WTC11 (cell line): ENCODE data around the gene ZNF773. TPM values are rescaled to one million over a fixed set of nuclear protein-coding genes. Genes with fewer than 3 reads are reported as not detected.

ENCODE experiments used
- ATAC-seq: fragments of 200-7000 bp; cut with Tn5 transposase; 2 replicates; pipeline ENCODE4 v1.10.0; 2021; ENCODE audit warnings: mild to moderate bottlenecking, moderate library complexity
- CTCF ChIA-PET: fragments of 300-600 bp; sonication (Branson Sonifier 250); formaldehyde crosslinking; loops from one replicate; lab custom pipeline; 2021; ENCODE audit warnings: antibody characterized with exemption; lab: Charles Lee
- POLR2A ChIA-PET: fragments of 350-600 bp; sonication (Branson Sonifier 250); formaldehyde crosslinking; loops from one replicate; lab custom pipeline; 2021; ENCODE audit warnings: antibody characterized with exemption; lab: Charles Lee
- DNase-seq: peaks from one replicate; pipeline ENCODE4 v3.0.0; 2021; ENCODE audit warnings: low spot score
- H3K27ac Mint-ChIP-seq: 2 replicates; pipeline ENCODE4 v1.8.0; 2021; ENCODE audit warnings: mixed read lengths
- H3K27me3 Mint-ChIP-seq: 2 replicates; pipeline ENCODE4 v1.8.0; 2021; ENCODE audit warnings: low read depth, mild to moderate bottlenecking, moderate library complexity, mixed read lengths
- H3K36me3 Mint-ChIP-seq: 2 replicates; pipeline ENCODE4 v1.8.0; 2021; ENCODE audit warnings: mixed read lengths
- H3K4me1 Mint-ChIP-seq: 2 replicates; pipeline ENCODE4 v1.8.0; 2022; ENCODE audit warnings: mixed read lengths
- H3K4me3 Mint-ChIP-seq: 2 replicates; pipeline ENCODE4 v1.8.0; 2021; ENCODE audit warnings: mild to moderate bottlenecking, moderate library complexity, mixed read lengths
- H3K9me3 Mint-ChIP-seq: 2 replicates; pipeline ENCODE4 v1.8.0; 2021; ENCODE audit warnings: mixed read lengths
- AR ChIP-seq: fragments of 250-450 bp; sonication (Bioruptor Pico); IDR thresholded peaks from 2 replicates; pipeline ENCODE4 v1.9.0; 2021; ENCODE audit warnings: mild to moderate bottlenecking
- CTCF ChIP-seq: fragments of 200-600 bp; IDR thresholded peaks from 2 replicates; pipeline ENCODE4 v1.8.0; 2022; ENCODE audit warnings: antibody characterized with exemption
- ELF4 ChIP-seq: sonication (generic); formaldehyde crosslinking; IDR thresholded peaks from 2 replicates; pipeline ENCODE4 v1.8.1; 2022; ENCODE audit warnings: low read depth, mild to moderate bottlenecking, moderate library complexity, missing genetic modification reagents
- FOXJ3 ChIP-seq: sonication (generic); formaldehyde crosslinking; IDR thresholded peaks from 2 replicates; pipeline ENCODE4 v1.9.0; 2021; ENCODE audit warnings: missing genetic modification reagents, mild to moderate bottlenecking, borderline replicate concordance
- FOXK1 ChIP-seq: sonication (generic); formaldehyde crosslinking; IDR thresholded peaks from 2 replicates; pipeline ENCODE4 v1.8.0; 2022; ENCODE audit warnings: mild to moderate bottlenecking, moderate library complexity, missing genetic modification reagents
- GRHL2 ChIP-seq: fragments of 250-450 bp; sonication (Bioruptor Pico); IDR thresholded peaks from 2 replicates; pipeline ENCODE4 v1.8.0; 2022; ENCODE audit warnings: mild to moderate bottlenecking, moderate library complexity; ENCODE audit not compliant: insufficient replicate concordance, severe bottlenecking
- HMGA2 ChIP-seq: fragments of 250-450 bp; sonication (Bioruptor Pico); IDR thresholded peaks from 2 replicates; pipeline ENCODE4 v1.4.0; 2021; ENCODE audit warnings: mild to moderate bottlenecking, moderate library complexity
- NFE2L1 ChIP-seq: sonication (generic); formaldehyde crosslinking; IDR thresholded peaks from 2 replicates; pipeline ENCODE4 v1.8.1; 2023; ENCODE audit warnings: missing genetic modification reagents
- NR2C2 ChIP-seq: sonication (generic); formaldehyde crosslinking; IDR thresholded peaks from 2 replicates; pipeline ENCODE4 v1.8.0; 2022; ENCODE audit warnings: mild to moderate bottlenecking, missing genetic modification reagents
- RELA ChIP-seq: sonication (generic); formaldehyde crosslinking; IDR thresholded peaks from 2 replicates; pipeline ENCODE4 v1.8.1; 2022; ENCODE audit warnings: missing genetic modification reagents, mild to moderate bottlenecking, borderline replicate concordance
- SMAD4 ChIP-seq: sonication (generic); formaldehyde crosslinking; IDR thresholded peaks from 2 replicates; pipeline ENCODE4 v1.8.0; 2022; ENCODE audit warnings: mild to moderate bottlenecking, missing genetic modification reagents
- ZNF219 ChIP-seq: sonication (generic); formaldehyde crosslinking; IDR thresholded peaks from 2 replicates; pipeline ENCODE4 v1.8.0; 2023; ENCODE audit warnings: missing genetic modification reagents, mild to moderate bottlenecking, borderline replicate concordance
- ZNF281 ChIP-seq: sonication (generic); formaldehyde crosslinking; IDR thresholded peaks from 2 replicates; pipeline ENCODE4 v1.8.0; 2023; ENCODE audit warnings: mild to moderate bottlenecking, missing genetic modification reagents
- ZNF425 ChIP-seq: fragments of 250-450 bp; sonication (Bioruptor Pico); conservative IDR thresholded peaks from 2 replicates; pipeline ENCODE4 v1.9.0; 2021; ENCODE audit warnings: mild to moderate bottlenecking
- total RNA-seq: library from RNA; stranded (reverse); gene quantifications from 3 replicates; pipeline ENCODE4 v1.2.3, GENCODE V29; 2021
- TF ChIP-seq, protein P1 (sequence below): sonication (generic); formaldehyde crosslinking; IDR thresholded peaks from 2 replicates; pipeline ENCODE4 v1.8.0; 2023; ENCODE audit warnings: missing genetic modification reagents
- TF ChIP-seq, protein P2 (sequence below): fragments of 250-450 bp; sonication (Bioruptor Pico); IDR thresholded peaks from 2 replicates; pipeline ENCODE4 v1.9.0; 2021; ENCODE audit warnings: moderate library complexity, mild to moderate bottlenecking, inconsistent platforms, borderline replicate concordance

The ZNF773 gene
- total RNA-seq, 1 experiment from 2014 or later, result 8.6 TPM

GRCh38 chr19:57452307-57452706 lies 47.4 kb upstream of the ZNF773 start (continued):
- TF ChIP-seq GRHL2 (CRISPR knock-in tag) (no peak), AR (CRISPR knock-in tag) (no peak), RELA (CRISPR knock-in tag) (no peak), SMAD4 (CRISPR knock-in tag) (no peak), NR2C2 (no peak), FOXK1 (CRISPR knock-in tag) (no peak), NFE2L1 (no peak)
- TF ChIP-seq, protein P1, sequence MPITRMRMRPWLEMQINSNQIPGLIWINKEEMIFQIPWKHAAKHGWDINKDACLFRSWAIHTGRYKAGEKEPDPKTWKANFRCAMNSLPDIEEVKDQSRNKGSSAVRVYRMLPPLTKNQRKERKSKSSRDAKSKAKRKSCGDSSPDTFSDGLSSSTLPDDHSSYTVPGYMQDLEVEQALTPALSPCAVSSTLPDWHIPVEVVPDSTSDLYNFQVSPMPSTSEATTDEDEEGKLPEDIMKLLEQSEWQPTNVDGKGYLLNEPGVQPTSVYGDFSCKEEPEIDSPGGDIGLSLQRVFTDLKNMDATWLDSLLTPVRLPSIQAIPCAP (CRISPR knock-in tag), result no peak
- TF ChIP-seq, protein P2, sequence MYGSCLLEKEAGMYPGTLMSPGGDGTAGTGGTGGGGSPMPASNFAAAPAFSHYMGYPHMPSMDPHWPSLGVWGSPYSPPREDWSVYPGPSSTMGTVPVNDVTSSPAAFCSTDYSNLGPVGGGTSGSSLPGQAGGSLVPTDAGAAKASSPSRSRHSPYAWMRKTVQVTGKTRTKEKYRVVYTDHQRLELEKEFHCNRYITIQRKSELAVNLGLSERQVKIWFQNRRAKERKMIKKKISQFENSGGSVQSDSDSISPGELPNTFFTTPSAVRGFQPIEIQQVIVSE (CRISPR knock-in tag), result no peak

DNA sequence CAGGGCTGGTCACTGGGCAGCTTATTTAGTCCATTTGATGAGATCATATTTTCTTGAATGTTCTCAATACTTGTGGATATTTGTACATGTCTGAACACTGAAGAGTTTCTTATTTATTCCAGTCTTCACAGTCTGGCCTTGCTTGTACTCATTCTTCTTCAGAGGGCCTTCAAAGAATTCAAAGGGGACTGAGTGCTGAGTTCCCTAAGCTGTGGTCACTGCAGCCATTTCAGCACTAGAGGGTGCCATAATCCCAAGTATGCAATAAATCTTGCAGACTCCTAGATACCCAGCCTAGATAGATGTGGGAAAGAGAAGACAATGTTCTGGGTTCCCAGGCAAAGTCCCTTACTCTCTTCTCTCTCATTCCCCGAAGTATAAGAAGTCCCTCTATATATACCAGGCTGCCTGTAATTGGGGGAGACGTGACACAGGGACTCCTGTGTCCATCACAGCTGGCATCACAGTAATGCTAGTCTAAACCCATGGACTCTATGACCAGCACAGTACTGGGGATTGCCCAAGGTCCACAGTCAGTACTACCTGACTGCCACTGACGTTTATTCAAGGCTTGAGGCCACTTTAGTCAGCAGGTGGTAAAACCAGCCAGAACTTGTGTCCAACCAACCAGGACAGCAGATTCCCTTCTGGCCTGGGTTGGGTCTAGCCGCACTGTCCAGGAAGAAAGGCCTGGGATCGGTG lies 33.9 kb upstream of the ZNF773 start:
- H3K9me3 Mint-ChIP-seq, result peaks cover 74% of the 10 kb centered on the region
- peak; percentile 97 for ATAC-seq
- no peaks in the 10 kb centered on the region for H3K4me1 Mint-ChIP-seq
- CTCF ChIA-PET, result interaction anchor here (0.9 kb wide), 1 partner anchor 42 kb away, joined by 5 read pairs; no protein-coding TSS in a partner anchor
- TF ChIP-seq CTCF (0 out of 2 replicates have a peak, but pooled peaks have one; percentile 22), NR2C2 (no peak), ZNF219 (CRISPR knock-in tag) (no peak), HMGA2 (CRISPR knock-in tag) (no peak), FOXJ3 (CRISPR knock-in tag) (no peak), ELF4 (CRISPR knock-in tag) (no peak), ZNF281 (CRISPR knock-in tag) (no peak), ZNF425 (CRISPR knock-in tag) (peak; percentile 95), GRHL2 (CRISPR knock-in tag) (no peak)
- POLR2A ChIA-PET, result no interaction called here
- peak; percentile 38 for DNase-seq
- no peak overlapping the region for H3K4me3 Mint-ChIP-seq
- H3K27me3 Mint-ChIP-seq, result peaks cover 3% of the 10 kb centered on the region
- H3K27ac Mint-ChIP-seq, result no peak overlapping the region
- peaks cover 60% of the 10 kb centered on the region for H3K36me3 Mint-ChIP-seq
